Mesenchymal stem cell (in vitro differentiated cells and primary cell): Measurements from ENCODE around the gene ELFN1.

Source experiments
- DNase-seq: peaks from one replicate; pipeline ENCODE4 v3.0.0-alpha.2; 2013
- H2AFZ ChIP-seq: one replicate; pipeline ENCODE4 v1.6.1; 2013; ENCODE audit warnings: low read depth, mild to moderate bottlenecking, control low read depth, inconsistent platforms, low read length, moderate library complexity
- H2AK5ac ChIP-seq: 2 replicates; pipeline ENCODE4 v1.6.1; 2013; ENCODE audit warnings: low read length, moderate library complexity, mild to moderate bottlenecking, inconsistent platforms; ENCODE audit not compliant: severe bottlenecking
- H2BK120ac ChIP-seq: one replicate; pipeline ENCODE4 v1.6.1; 2013; ENCODE audit warnings: low read depth, mild to moderate bottlenecking, inconsistent platforms, low read length, moderate library complexity
- H2BK12ac ChIP-seq, 2 experiments: one replicate each; pipeline ENCODE4 v1.6.1; 2013; ENCODE audit warnings: inconsistent platforms in 2 of 2, low read length in 2 of 2, mild to moderate bottlenecking in 2 of 2, moderate library complexity in 2 of 2, control low read depth in 1 of 2
- H2BK15ac ChIP-seq: one replicate; pipeline ENCODE4 v1.6.1; 2013; ENCODE audit warnings: mild to moderate bottlenecking, low read depth, inconsistent platforms; ENCODE audit not compliant: poor library complexity, severe bottlenecking
- H2BK5ac ChIP-seq: 2 replicates; pipeline ENCODE4 v1.6.1; 2013; ENCODE audit warnings: low read depth, mild to moderate bottlenecking, low read length, control low read depth, inconsistent platforms; ENCODE audit not compliant: poor library complexity, severe bottlenecking
- H3K14ac ChIP-seq, 2 experiments: one replicate each; pipeline ENCODE4 v1.6.1; 2013; ENCODE audit warnings: inconsistent platforms in 2 of 2, low read length in 2 of 2, control low read depth in 1 of 2, mild to moderate bottlenecking in 1 of 2, moderate library complexity in 1 of 2
- H3K18ac ChIP-seq, 2 experiments: one replicate each; pipeline ENCODE4 v1.6.1; 2013; ENCODE audit warnings: inconsistent platforms in 2 of 2, low read length in 2 of 2, control low read depth in 1 of 2, low read depth in 1 of 2, mild to moderate bottlenecking in 1 of 2
- H3K23ac ChIP-seq, 2 experiments: one replicate each; pipeline ENCODE4 v1.6.1; 2013; ENCODE audit warnings: inconsistent platforms in 2 of 2, low read length in 2 of 2, mild to moderate bottlenecking in 2 of 2, moderate library complexity in 2 of 2, control low read depth in 1 of 2
- H3K27ac ChIP-seq: 2 replicates; pipeline ENCODE4 v1.5.1; 2013; ENCODE audit warnings: mild to moderate bottlenecking, moderate library complexity, low read length, control low read depth, inconsistent platforms; ENCODE audit not compliant: poor library complexity, severe bottlenecking
- H3K27me3 ChIP-seq, 2 experiments: 2 replicates each; pipeline versions ENCODE4 v1.6.1 to v1.7.0; 2013; ENCODE audit warnings: low read length in 2 of 2, mild to moderate bottlenecking in 2 of 2, moderate library complexity in 2 of 2, control low read depth in 1 of 2, inconsistent platforms in 1 of 2; ENCODE audit not compliant: control insufficient read depth in 1 of 2, insufficient read depth in 1 of 2
- H3K36me3 ChIP-seq, 2 experiments: 2 replicates each; pipeline versions ENCODE4 v1.6.1 to v1.7.0; 2013; ENCODE audit warnings: low read length in 2 of 2, control low read depth in 1 of 2, inconsistent platforms in 1 of 2, low read depth in 1 of 2, mild to moderate bottlenecking in 1 of 2; ENCODE audit not compliant: insufficient read depth in 2 of 2, control insufficient read depth in 1 of 2
- H3K4ac ChIP-seq, 2 experiments: one replicate each; pipeline ENCODE4 v1.6.1; 2013; ENCODE audit warnings: inconsistent platforms in 2 of 2, low read length in 2 of 2, mild to moderate bottlenecking in 2 of 2, moderate library complexity in 2 of 2, control low read depth in 1 of 2, low read depth in 1 of 2
- H3K4me1 ChIP-seq: 2 replicates; pipeline ENCODE4 v1.6.1; 2013; ENCODE audit warnings: low read depth, low read length, control low read depth; ENCODE audit not compliant: control insufficient read depth, insufficient read depth
- H3K4me2 ChIP-seq: 2 replicates; pipeline ENCODE4 v1.6.1; 2013; ENCODE audit warnings: low read length, mild to moderate bottlenecking, inconsistent platforms; ENCODE audit not compliant: poor library complexity, severe bottlenecking
- H3K4me3 ChIP-seq, 2 experiments: 2 replicates each; pipeline versions ENCODE4 v1.5.1 to v1.7.0; 2013; ENCODE audit warnings: low read length in 2 of 2, mild to moderate bottlenecking in 2 of 2, control low read depth in 1 of 2, low read depth in 1 of 2; ENCODE audit not compliant: insufficient read depth in 1 of 2
- H3K79me1 ChIP-seq: replicated peaks from 2 replicates; pipeline ENCODE4 v1.6.1; 2013; ENCODE audit warnings: mild to moderate bottlenecking, control low read depth, low read length, inconsistent platforms; ENCODE audit not compliant: poor library complexity, severe bottlenecking
- H3K9ac ChIP-seq: 2 replicates; pipeline ENCODE4 v1.7.0; 2013; ENCODE audit warnings: mild to moderate bottlenecking, low read length, moderate library complexity
- H3K9me3 ChIP-seq: 2 replicates; pipeline ENCODE4 v1.7.0; 2013; ENCODE audit warnings: mild to moderate bottlenecking, low read length; ENCODE audit not compliant: control insufficient read depth
- H4K8ac ChIP-seq: one replicate; pipeline ENCODE4 v1.6.1; 2013; ENCODE audit warnings: inconsistent platforms, mild to moderate bottlenecking, low read length, moderate library complexity
- H4K91ac ChIP-seq: one replicate; pipeline ENCODE4 v1.6.1; 2013; ENCODE audit warnings: mild to moderate bottlenecking, low read length, inconsistent platforms
- WGBS: methylation state at CpG from one replicate; pipeline ENCODE4 v1.1.7; 2013; ENCODE audit warnings: mixed read lengths; 5-methylcytosine and 5-hydroxymethylcytosine counted together

Gene ELFN1

DNA sequence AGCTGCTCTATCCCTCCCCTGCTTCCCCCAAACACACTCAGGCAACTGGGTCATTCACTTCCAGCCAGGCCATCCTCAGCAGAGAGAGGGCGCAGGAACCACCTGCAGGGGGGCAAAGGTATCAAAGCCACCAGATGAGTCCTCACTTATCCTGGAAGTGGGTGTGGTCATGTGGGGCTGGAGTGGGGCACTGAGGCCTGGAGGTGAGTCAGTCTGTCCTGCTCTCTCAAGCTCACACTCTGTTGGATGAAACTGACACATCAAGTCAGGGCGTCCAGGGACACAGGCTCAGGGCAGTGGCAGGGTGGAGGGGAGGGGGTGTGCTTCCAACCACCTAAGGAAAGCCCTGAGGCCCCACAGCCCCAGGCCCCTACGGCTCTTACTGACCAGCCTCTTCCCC lies 8.0 kb upstream of the ELFN1 start:
- Histone ChIP-seq H3K4me1 (peaks cover 27% of the 10 kb centered on the region), H2AK5ac (no peak overlapping the region), H3K23ac (no peak overlapping the region), H4K91ac (no peak overlapping the region), H3K9me3 (no peaks in the 10 kb centered on the region), H2BK12ac (no peak overlapping the region), H2BK120ac (no peak overlapping the region), H3K4me3 (peak overlapping the region in 1 of 2 experiments; percentile 20), H4K8ac (no peak overlapping the region), H3K4ac (no peak overlapping the region), H3K9ac (no peak overlapping the region), H3K79me1 (no peaks in the 10 kb centered on the region), H2BK15ac (no peak overlapping the region), H3K18ac (no peak overlapping the region), H3K27me3 (peaks cover 42 to 53% of the 10 kb centered on the region in 2 experiments), H3K14ac (no peak overlapping the region), H2BK5ac (no peak overlapping the region), H2AFZ (no peak overlapping the region), H3K27ac (no peak overlapping the region), H3K4me2 (no peak overlapping the region), H3K36me3 (no peaks in the 10 kb centered on the region)
- DNase-seq, result no peak
- WGBS, result 78% methylated on average over 2 of the region's 3 CpGs

DNA sequence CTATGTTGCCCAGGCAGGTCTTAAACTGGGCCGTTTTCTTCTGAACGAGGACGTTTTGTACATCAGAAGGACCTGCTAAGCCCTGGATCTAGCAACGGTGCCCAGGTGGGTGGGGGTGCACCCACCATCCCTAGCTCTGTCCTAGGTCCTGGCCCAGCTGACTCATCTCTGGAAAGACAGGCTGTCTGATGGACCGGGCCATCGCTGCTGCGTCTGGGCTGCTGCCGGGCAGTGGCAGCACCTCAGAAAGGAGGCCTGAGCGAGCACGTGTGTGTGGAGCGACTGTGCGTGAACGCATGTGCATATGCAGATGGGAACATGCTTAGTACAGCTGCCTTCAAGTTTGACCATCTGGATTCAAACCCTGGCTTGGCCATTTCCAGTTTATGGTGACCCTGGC lies 7.3 kb upstream of the ELFN1 start:
- H2AK5ac ChIP-seq, result no peak overlapping the region
- peaks cover 43 to 52% of the 10 kb centered on the region in 2 experiments for H3K27me3 ChIP-seq
- H3K4me2 ChIP-seq, result no peak overlapping the region
- no peaks in the 10 kb centered on the region for H3K9me3 ChIP-seq
- no peak overlapping the region for H3K4me3 ChIP-seq
- no peak overlapping the region for H2BK15ac ChIP-seq
- no peak overlapping the region for H3K14ac ChIP-seq
- H2BK12ac ChIP-seq, result no peak overlapping the region
- no peak overlapping the region for H2BK5ac ChIP-seq
- H3K4ac ChIP-seq, result no peak overlapping the region
- H3K4me1 ChIP-seq, result peaks cover 34% of the 10 kb centered on the region
- H3K23ac ChIP-seq, result no peak overlapping the region
- H3K79me1 ChIP-seq, result no peaks in the 10 kb centered on the region
- DNase-seq, result no peak
- H3K27ac ChIP-seq, result no peak overlapping the region
- 80% methylated on average over 13 of the region's 13 CpGs for WGBS
- H4K91ac ChIP-seq, result no peak overlapping the region
- H4K8ac ChIP-seq, result no peak overlapping the region
- H3K9ac ChIP-seq, result no peak overlapping the region
- no peak overlapping the region for H2AFZ ChIP-seq
- no peak overlapping the region for H3K18ac ChIP-seq
- no peak overlapping the region for H2BK120ac ChIP-seq
- no peaks in the 10 kb centered on the region for H3K36me3 ChIP-seq

DNA sequence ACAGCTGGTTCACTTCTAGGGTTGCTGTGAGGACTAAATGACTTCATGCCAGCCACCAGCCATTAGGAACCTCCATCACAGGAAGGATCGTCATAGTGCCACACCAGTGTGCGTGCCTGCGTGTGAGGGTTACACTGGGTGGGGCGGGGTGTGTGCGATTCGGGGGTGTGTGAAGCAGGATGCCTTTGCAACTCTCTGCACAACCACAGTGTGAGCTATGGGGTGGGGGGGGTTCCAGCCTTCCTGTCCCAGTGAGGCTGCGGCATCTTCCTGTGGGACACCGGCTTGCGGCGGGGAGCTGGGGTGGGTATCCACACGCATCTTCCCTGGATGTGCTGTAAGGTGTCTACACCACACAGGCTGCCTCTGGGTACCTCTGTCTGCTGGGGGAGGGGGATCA lies 6.9 kb upstream of the ELFN1 start:
- Histone ChIP-seq H2BK5ac (no peak overlapping the region), H3K4me2 (no peak overlapping the region), H3K23ac (no peak overlapping the region), H4K91ac (no peak overlapping the region), H3K4ac (no peak overlapping the region), H3K36me3 (no peaks in the 10 kb centered on the region), H2BK120ac (no peak overlapping the region), H4K8ac (no peak overlapping the region), H3K18ac (no peak overlapping the region), H3K27ac (no peak overlapping the region), H3K27me3 (peaks cover 47 to 48% of the 10 kb centered on the region in 2 experiments), H3K4me3 (no peak overlapping the region), H3K9ac (no peak overlapping the region), H2AK5ac (no peak overlapping the region), H3K79me1 (no peaks in the 10 kb centered on the region), H3K9me3 (no peaks in the 10 kb centered on the region), H2AFZ (no peak overlapping the region), H3K4me1 (peaks cover 38% of the 10 kb centered on the region), H2BK12ac (no peak overlapping the region), H2BK15ac (no peak overlapping the region), H3K14ac (no peak overlapping the region)
- DNase-seq, result no peak
- 73% methylated on average over 11 of the region's 11 CpGs for WGBS

DNA sequence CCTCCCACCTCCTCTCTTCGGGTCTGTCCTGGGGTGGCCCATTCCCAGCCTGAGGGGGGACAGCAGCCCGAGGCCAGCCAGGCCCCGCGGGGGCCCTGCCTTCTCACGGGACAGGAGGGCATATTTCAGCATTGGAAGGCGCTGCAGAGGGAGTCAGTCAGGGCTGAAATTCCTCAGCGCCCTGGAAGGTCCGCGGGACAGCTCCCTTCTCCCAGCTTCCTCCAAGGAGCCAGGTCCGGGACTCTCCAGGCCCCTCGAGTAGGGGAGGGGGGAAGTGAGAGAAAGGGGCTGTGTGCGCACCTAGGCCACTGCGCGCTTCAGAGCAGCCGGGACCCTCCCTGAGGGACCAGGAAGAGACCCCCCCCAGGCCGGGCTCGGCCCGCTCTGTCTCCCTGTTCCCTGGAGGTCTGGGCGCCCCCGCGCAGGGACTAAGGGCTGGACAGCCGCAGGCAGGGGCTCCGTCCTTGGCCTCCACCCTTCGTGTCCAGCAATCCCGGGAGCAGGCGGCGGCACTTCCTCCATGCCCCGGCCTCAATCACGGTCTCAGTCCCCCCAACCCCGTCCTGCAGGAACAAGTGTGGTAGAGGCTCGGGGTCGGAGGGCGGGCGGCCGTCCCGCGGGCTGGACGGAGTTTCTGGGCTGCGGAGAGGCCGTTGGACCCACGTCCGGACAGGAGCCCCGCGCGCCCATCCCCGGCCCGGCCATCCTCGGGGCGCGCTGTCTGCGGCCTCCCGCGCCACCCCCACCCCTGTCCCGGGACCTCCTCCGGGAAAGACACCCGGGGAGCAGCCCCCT lies 6.0 kb upstream of the ELFN1 start:
- Histone ChIP-seq H3K4me3 (no peak overlapping the region), H3K14ac (no peak overlapping the region), H3K4me1 (peaks cover 47% of the 10 kb centered on the region), H3K27me3 (peaks cover 48 to 56% of the 10 kb centered on the region in 2 experiments), H4K8ac (no peak overlapping the region), H3K9me3 (no peaks in the 10 kb centered on the region), H3K4ac (no peak overlapping the region), H3K4me2 (peak overlapping the region; percentile 98), H3K36me3 (no peaks in the 10 kb centered on the region), H2AFZ (no peak overlapping the region), H2BK12ac (no peak overlapping the region), H3K79me1 (no peaks in the 10 kb centered on the region), H2AK5ac (no peak overlapping the region), H2BK5ac (no peak overlapping the region), H4K91ac (no peak overlapping the region), H3K9ac (no peak overlapping the region), H3K18ac (no peak overlapping the region), H2BK120ac (peak overlapping the region; percentile 1), H3K27ac (no peak overlapping the region), H3K23ac (peak overlapping the region in 1 of 2 experiments; percentile 2), H2BK15ac (no peak overlapping the region)
- WGBS, result 2% methylated on average over 38 of the region's 56 CpGs
- peak; percentile 4 for DNase-seq
